ENCODE data around the gene FTO.
"Not testable (repeated sequence)": the region's sequence is repeated elsewhere in the genome, so short reads cannot be mapped to it uniquely, and the experiment has no call there.

Gene FTO

DNA sequence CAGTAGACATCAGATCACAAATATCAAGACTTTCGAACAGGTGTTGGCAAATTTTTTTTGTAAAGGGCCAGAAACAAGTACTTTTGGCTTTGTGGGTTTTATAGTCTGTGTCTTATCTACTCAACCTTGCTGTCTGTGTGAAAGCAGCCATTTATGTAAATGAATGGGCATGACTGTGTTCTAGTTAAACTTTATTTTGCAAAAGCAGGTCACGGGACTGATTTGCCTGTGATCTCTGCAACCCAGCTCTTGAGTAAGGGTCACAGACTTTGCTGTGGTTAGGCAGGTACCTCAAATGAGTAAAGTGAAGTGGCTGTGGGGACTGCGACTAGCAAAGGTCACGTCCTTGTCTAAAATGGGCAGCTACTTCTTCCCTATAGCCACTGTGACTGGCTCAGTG lies 136.5 kb downstream of the FTO start:
- Mint-ChIP-seq H3K27me3 (no peaks in the 10 kb centered on the region), H3K4me1 (peaks cover 11% of the 10 kb centered on the region), H3K4me3 (no peak overlapping the region), H3K27ac (no peak overlapping the region), H3K9me3 (no peaks in the 10 kb centered on the region)
- ATAC-seq (no peak), DNase-seq (no peak)

GRCh38 chr16:53841884-53842283 lies 137.9 kb downstream of the FTO start:
- H3K4me3 Mint-ChIP-seq = no peak overlapping the region
- no peaks in the 10 kb centered on the region for H3K27me3 Mint-ChIP-seq

DNA sequence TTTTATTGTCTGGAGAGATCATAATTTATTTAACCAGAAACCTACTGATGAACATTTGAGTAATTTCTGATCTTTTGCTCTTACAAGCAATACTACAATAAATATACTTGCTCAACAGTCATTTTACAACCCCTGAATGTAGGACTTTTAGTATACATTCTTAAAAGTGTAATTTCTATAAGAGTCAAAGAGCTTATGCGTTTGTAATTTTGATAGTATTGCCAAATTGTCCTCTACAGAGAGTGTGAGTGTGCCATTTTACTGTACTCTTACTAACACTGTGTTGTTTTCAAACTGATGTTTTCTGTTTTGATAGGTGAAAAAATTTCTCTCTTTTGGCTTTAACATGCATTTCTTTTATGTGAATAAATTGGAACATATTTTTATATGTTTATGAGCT lies 139.1 kb downstream of the FTO start:
- H3K4me3 Mint-ChIP-seq = no peak overlapping the region
- ATAC-seq = no peak
- H3K27ac Mint-ChIP-seq = no peak overlapping the region

More at GRCh38 chr16:53841884-53842283, 137.9 kb downstream of the FTO start:
- H3K4me1 Mint-ChIP-seq = peaks cover 11% of the 10 kb centered on the region
- DNase-seq (no peak), ATAC-seq (no peak)
- H3K9me3 Mint-ChIP-seq = no peaks in the 10 kb centered on the region
- H3K27ac Mint-ChIP-seq = no peak overlapping the region

DNA sequence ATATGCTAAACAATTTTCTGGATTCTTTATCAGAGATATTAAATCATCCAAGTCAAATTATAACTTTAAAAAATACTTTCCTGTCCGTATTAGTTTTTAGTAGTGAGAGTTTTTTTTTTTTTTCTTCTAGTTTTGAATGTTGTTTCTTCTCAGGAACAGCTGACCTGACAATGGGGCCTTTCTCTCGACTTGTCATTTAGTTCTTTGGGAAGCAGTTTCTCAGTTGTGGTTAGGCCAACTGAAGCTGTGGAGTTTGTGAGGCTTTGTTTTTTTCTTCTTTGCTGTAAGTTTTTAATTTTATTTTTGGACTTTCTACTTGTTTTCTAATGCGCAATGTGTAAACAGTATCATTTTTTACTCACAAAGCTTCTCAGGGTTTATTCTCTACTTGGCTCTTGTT lies 140.8 kb downstream of the FTO start:
- peaks cover 17% of the 10 kb centered on the region for H3K4me1 Mint-ChIP-seq
- H3K27me3 Mint-ChIP-seq = no peaks in the 10 kb centered on the region
- no peak for ATAC-seq
- no peak for DNase-seq
- no peak overlapping the region for H3K27ac Mint-ChIP-seq
- H3K4me3 Mint-ChIP-seq = no peak overlapping the region
- H3K9me3 Mint-ChIP-seq = no peaks in the 10 kb centered on the region

More for the DNA sequence above, 139.1 kb downstream of the FTO start:
- Mint-ChIP-seq H3K9me3 (no peaks in the 10 kb centered on the region), H3K27me3 (no peaks in the 10 kb centered on the region), H3K4me1 (peaks cover 6% of the 10 kb centered on the region)
- no peak for DNase-seq

- H3K27me3 Mint-ChIP-seq, DNase-seq, ATAC-seq, H3K4me3 Mint-ChIP-seq, H3K27ac Mint-ChIP-seq, H3K9me3 Mint-ChIP-seq: not testable (repeated sequence)
- peaks cover 17% of the 10 kb centered on the region for H3K4me1 Mint-ChIP-seq
Observed at GRCh38 chr16:53846549-53846948, 142.6 kb downstream of the FTO start.

- Mint-ChIP-seq H3K27ac (no peak overlapping the region), H3K4me1 (peaks cover 17% of the 10 kb centered on the region), H3K9me3 (no peaks in the 10 kb centered on the region), H3K4me3 (no peak overlapping the region), H3K27me3 (no peaks in the 10 kb centered on the region)
- no peak for ATAC-seq
- DNase-seq = no peak
Observed at GRCh38 chr16:53846971-53847370, 143.0 kb downstream of the FTO start.

DNA sequence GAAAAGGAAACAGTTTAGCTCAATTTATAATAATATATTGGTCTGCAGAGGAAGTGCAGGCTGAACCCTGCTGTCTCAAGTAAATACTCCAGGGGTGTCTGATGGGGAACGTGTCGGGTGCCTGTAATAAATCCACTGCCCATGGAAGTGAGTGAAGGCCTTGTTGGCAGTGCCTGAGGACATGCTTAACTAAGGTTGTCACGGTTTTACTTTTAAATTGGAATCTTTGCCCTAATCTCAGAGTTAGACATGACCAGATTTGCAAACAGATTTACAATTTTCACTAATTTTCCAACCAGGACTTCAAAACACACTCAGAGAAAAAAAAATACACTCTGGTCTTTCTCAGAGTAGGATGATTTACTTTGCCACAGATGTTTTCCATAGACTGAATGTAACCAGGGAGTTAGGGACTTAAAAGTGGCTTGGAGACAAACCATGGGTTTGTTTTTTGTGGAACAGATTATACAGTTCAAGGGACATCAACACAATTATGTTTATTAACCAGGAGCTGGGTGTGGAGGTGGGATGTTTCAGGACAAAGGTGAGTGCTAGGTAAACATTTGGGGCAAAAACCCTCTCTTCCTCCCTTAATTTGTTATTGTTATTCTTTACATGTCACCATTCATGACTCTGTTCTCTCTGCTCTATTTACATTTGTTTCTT lies 144.5 kb downstream of the FTO start:
- no peak overlapping the region for H3K4me3 Mint-ChIP-seq
- no peaks in the 10 kb centered on the region for H3K27me3 Mint-ChIP-seq
- no peak overlapping the region for H3K27ac Mint-ChIP-seq
- no peaks in the 10 kb centered on the region for H3K9me3 Mint-ChIP-seq
- ATAC-seq (no peak), DNase-seq (no peak)
- peaks cover 17% of the 10 kb centered on the region for H3K4me1 Mint-ChIP-seq

GRCh38 chr16:53848950-53849349 lies 145.0 kb downstream of the FTO start:
- Mint-ChIP-seq H3K27ac (no peak overlapping the region), H3K9me3 (peaks cover 1 to 2% of the 10 kb centered on the region in 2 donors), H3K4me1 (peaks cover 17% of the 10 kb centered on the region), H3K4me3 (no peak overlapping the region), H3K27me3 (no peaks in the 10 kb centered on the region)
- no peak for ATAC-seq
- no peak for DNase-seq

DNA sequence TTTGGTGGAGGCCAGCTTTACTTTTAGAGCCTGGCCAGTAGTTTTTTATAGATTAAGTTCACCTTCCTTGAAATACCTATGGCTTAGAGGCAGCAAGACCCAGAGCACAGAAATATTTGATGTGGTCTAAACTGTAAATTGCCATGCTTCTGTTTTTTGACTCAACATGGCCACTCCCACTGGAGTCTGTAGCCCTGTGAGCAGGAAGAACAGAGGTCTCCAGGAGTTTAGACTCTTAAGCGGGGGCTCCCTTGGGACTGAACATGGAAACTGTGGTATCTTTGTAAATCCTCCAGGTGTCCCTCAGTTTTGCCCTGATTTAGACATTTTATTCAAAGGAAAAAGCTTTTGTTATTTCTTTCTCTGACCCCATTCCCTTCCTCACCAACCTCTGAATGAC lies 145.6 kb downstream of the FTO start:
- no peak overlapping the region for H3K27ac Mint-ChIP-seq
- no peak for ATAC-seq
- no peak for DNase-seq
- no peaks in the 10 kb centered on the region for H3K27me3 Mint-ChIP-seq
- peaks cover 16% of the 10 kb centered on the region for H3K4me1 Mint-ChIP-seq
- H3K9me3 Mint-ChIP-seq = peaks cover 8% of the 10 kb centered on the region in 2 donors
- no peak overlapping the region for H3K4me3 Mint-ChIP-seq

DNA sequence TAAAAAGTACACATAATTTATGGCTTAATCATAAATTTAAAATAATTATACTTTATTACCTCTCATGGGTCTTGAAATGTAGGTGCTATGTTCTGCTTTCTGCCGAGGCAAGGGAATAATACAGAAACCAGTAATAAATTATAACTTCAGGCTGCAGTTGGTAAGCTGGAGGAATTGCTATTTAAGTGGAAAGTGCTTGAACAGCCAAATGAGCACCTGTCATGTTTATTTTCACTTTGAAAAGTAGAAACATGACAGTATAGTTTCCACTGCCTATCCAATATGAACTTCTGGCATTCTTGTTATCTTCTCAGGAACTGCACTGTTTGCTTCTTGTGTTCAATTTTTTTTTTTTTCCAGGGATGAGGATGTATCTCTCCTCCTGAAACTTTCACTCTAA lies 146.0 kb downstream of the FTO start:
- DNase-seq (no peak), ATAC-seq (no peak)
- Mint-ChIP-seq H3K4me1 (peaks cover 12% of the 10 kb centered on the region), H3K4me3 (no peak overlapping the region), H3K9me3 (peaks cover 9 to 10% of the 10 kb centered on the region in 2 donors), H3K27me3 (no peaks in the 10 kb centered on the region), H3K27ac (no peak overlapping the region)

DNA sequence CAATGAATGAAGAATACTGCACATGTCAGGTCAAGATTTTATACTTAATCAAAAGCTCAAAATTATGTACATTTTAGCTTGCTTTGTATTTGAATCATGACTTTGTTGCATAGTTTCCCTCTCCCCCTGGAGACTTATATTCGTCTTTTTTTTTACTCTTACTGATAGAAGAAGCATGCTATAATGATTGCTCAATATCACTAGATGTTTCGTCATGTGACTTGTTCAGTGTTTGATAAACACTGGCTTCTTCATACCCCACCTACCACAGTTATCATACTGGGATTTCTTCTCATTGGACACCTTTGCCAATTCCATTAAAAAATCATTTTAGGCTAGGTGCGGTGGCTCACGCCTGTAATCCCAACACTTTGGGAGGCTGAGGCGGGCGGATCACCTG lies 148.7 kb downstream of the FTO start:
- peaks cover 11% of the 10 kb centered on the region for H3K4me1 Mint-ChIP-seq
- no peak overlapping the region for H3K4me3 Mint-ChIP-seq
- H3K27me3 Mint-ChIP-seq = no peaks in the 10 kb centered on the region
- ATAC-seq (no peak), DNase-seq (no peak)
- peaks cover 9 to 10% of the 10 kb centered on the region in 2 donors for H3K9me3 Mint-ChIP-seq
- H3K27ac Mint-ChIP-seq = no peak overlapping the region

DNA sequence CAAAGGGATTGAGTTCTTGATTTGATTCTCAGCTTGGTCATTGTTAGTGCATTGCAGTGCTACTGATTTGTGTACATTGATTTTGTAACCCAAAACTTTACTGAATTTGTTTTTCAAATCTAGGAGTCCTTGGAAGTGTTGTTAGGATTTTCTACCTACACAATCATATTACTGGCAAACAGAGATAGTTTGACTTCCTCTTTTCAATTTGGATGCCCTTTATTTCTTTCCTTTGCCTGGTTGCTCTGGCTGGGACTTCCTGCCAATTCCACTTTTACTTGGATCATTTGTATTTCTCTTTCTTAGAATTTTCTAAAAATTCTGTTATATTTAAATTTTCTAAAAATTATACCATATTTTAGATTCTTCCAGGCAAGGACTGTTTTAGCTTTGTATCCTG lies 151.1 kb downstream of the FTO start:
- peaks cover 9 to 10% of the 10 kb centered on the region in 2 donors for H3K9me3 Mint-ChIP-seq
- no peaks in the 10 kb centered on the region for H3K27me3 Mint-ChIP-seq
- no peak overlapping the region for H3K27ac Mint-ChIP-seq
- ATAC-seq = no peak
- no peak overlapping the region for H3K4me3 Mint-ChIP-seq
- DNase-seq = no peak
- no peaks in the 10 kb centered on the region for H3K4me1 Mint-ChIP-seq

- Mint-ChIP-seq H3K27me3 (no peaks in the 10 kb centered on the region), H3K9me3 (peaks cover 9 to 10% of the 10 kb centered on the region in 2 donors), H3K4me1 (no peaks in the 10 kb centered on the region), H3K4me3 (no peak overlapping the region), H3K27ac (no peak overlapping the region)
- no peak for DNase-seq
- ATAC-seq = no peak
Observed at GRCh38 chr16:53855511-53855910, 151.6 kb downstream of the FTO start.

DNA sequence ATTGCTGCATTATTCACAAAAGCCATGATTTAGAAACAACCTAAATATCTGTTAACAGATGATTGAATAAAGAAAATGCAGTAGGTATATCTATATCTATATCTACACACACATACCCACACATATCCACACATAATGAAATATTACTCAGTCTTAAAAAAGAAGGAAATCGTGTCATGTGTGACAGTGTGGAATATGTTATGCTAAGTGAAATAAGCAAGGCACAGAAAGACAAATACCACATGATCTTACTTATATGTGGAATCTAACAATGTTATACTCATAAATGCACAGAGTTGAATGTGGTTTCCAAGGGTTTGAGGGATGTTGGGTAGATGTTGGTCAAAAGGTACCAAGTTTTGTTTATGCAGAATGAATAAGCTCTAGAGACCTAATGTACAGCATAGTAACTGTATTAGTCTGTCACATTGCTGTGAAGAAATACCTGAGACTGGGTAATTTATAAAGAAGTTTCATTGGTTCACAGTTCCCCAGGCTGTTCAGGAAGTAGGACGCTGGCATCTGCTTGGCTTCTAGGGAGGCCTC lies 156.1 kb downstream of the FTO start:
- DNase-seq (no peak), ATAC-seq (peak; percentile 37)
- H3K4me3 Mint-ChIP-seq = no peak overlapping the region
- peaks cover 3% of the 10 kb centered on the region for H3K4me1 Mint-ChIP-seq
- no peaks in the 10 kb centered on the region for H3K9me3 Mint-ChIP-seq
- H3K27ac Mint-ChIP-seq = no peak overlapping the region
- no peaks in the 10 kb centered on the region for H3K27me3 Mint-ChIP-seq

DNA sequence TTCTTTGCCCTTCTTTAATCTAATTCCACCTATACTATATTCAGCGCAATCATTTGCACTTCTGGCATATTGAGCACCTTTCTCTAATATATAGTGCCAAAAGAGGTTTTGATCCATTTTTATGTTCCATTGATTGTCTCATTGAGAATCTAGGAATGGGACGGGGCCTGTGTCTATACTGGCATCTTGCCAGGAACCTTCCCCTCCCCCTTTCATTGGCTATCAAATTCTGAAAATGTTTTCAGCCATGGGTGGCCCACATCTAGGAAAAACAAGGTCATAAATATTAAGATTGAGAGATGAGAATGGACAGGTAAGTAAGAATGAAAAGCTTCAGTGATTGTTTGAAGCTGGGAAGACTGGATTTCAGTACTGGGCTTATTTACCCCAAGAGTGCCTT lies 159.9 kb downstream of the FTO start:
- no peaks in the 10 kb centered on the region for H3K9me3 Mint-ChIP-seq
- H3K27me3 Mint-ChIP-seq = no peaks in the 10 kb centered on the region
- H3K4me3 Mint-ChIP-seq = no peak overlapping the region
- ATAC-seq = no peak
- DNase-seq = no peak
- H3K27ac Mint-ChIP-seq = no peak overlapping the region
- H3K4me1 Mint-ChIP-seq = peaks cover 15% of the 10 kb centered on the region

DNA sequence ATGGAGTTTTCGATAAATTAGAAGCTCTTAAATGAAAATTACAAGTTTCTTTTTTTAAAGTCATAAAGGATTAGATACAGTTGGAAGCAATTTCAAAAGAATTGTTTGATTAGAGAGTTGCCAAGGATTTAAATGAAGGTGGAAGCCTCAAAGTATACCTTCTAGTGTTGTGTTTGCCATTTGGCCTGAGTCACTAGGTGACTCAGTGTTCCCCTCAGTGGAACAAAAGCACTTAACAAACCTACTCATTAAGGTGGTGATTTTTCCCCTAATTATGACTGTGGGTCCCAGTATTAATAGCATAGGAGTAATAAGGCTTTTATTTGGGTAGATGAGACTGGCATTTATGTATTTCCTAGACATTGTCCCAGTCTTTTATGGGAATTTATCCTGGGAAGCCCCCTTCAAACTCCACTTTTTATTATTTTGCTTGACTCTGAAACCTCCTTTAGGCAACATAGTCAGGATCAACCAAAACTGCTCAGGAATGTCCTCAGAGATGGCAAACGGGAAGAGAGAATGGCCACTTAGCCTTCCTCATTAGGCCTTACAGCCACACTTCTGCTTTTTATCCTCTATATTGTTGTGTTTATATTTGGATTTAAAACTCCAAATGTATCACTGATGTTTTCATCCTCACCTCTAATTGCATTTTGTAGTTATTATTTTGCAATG lies 161.0 kb downstream of the FTO start:
- peak overlapping the region in 1 of 2 donors; percentile 38 for H3K4me3 Mint-ChIP-seq
- no peaks in the 10 kb centered on the region for H3K27me3 Mint-ChIP-seq
- H3K9me3 Mint-ChIP-seq = peaks cover 0 to 8% of the 10 kb centered on the region in 2 donors
- peaks cover 15% of the 10 kb centered on the region for H3K4me1 Mint-ChIP-seq
- peak; percentile 84 for ATAC-seq
- H3K27ac Mint-ChIP-seq = no peak overlapping the region
- no peak for DNase-seq
